HepG2 (cell line): Measurements from ENCODE around the gene LRRC53.

ENCODE experiments used
- CCDC6 ChIP-seq: sonication (generic); formaldehyde crosslinking; IDR thresholded peaks from 2 replicates; pipeline ENCODE4 v1.8.1; 2022; ENCODE audit warnings: mild to moderate bottlenecking, missing genetic modification reagents, moderate library complexity
- CEBPB ChIP-seq: IDR thresholded peaks from 2 replicates; pipeline ENCODE4 v1.6.1; 2011; ENCODE audit warnings: low read depth, low read length, improper control_type of control experiment, borderline replicate concordance
- CTCF ChIP-seq: sonication (generic); formaldehyde crosslinking; IDR thresholded peaks from 2 replicates; pipeline ENCODE4 v1.5.0; 2020; ENCODE audit warnings: mild to moderate bottlenecking, missing genetic modification reagents, moderate library complexity
- HCFC1 ChIP-seq: fragments of 150-350 bp; IDR thresholded peaks from 2 replicates; pipeline ENCODE4 v1.6.1; 2014; ENCODE audit warnings: low read depth, low read length
- HNF4A ChIP-seq: sonication (generic); formaldehyde crosslinking; IDR thresholded peaks from 2 replicates; pipeline ENCODE4 v1.4.0; 2020; ENCODE audit warnings: missing genetic modification reagents
- PHF20 ChIP-seq: sonication (generic); formaldehyde crosslinking; IDR thresholded peaks from 2 replicates; pipeline ENCODE4 v1.5.0; 2020; ENCODE audit warnings: mild to moderate bottlenecking, missing genetic modification reagents
- POLR2A ChIP-seq, 2 experiments: IDR thresholded peaks; 2 replicates each; pipeline ENCODE4 v1.6.1; 2011; ENCODE audit warnings: low read depth in 2 of 2, low read length in 2 of 2, mild to moderate bottlenecking in 1 of 2, moderate library complexity in 1 of 2; ENCODE audit not compliant: insufficient read depth in 1 of 2
- SETDB1 ChIP-seq: sonication (generic); formaldehyde crosslinking; IDR thresholded peaks from 2 replicates; pipeline ENCODE4 v1.5.1; 2020; ENCODE audit warnings: missing genetic modification reagents, mild to moderate bottlenecking, borderline replicate concordance
- YY1 ChIP-seq: IDR thresholded peaks from 2 replicates; pipeline ENCODE4 v1.6.1; 2011; ENCODE audit warnings: low read length, low read depth, moderate library complexity, mild to moderate bottlenecking; ENCODE audit not compliant: insufficient read depth, insufficient replicate concordance
- ZNF589 ChIP-seq: sonication (generic); formaldehyde crosslinking; conservative IDR thresholded peaks from 2 replicates; pipeline ENCODE4 v1.8.0; 2022; ENCODE audit warnings: mild to moderate bottlenecking, moderate library complexity, missing genetic modification reagents

- no peak for TF ChIP-seq POLR2A (IDR thresholded peaks at IDR 0.05; ENCODE audit: insufficient read depth in 1 of 2, low read depth in 2 of 2, low read length in 2 of 2)
- TF ChIP-seq SETDB1 (CRISPR knock-in tag): no peak
- TF ChIP-seq PHF20 (CRISPR knock-in tag): no peak
- peak; percentile 78 for TF ChIP-seq CTCF (CRISPR knock-in tag)
- TF ChIP-seq YY1: no peak
- TF ChIP-seq HCFC1: no peak
- TF ChIP-seq ZNF589: no peak
- TF ChIP-seq CEBPB: no peak
- no peak for TF ChIP-seq HNF4A (CRISPR knock-in tag)
- TF ChIP-seq CCDC6 (CRISPR knock-in tag): no peak
These were observed 8.1 kb downstream of the LRRC53 start for GRCh38 chr1:74504125-74504932.
